ENCODE results near the gene AKT2.

Gene AKT2

DNA sequence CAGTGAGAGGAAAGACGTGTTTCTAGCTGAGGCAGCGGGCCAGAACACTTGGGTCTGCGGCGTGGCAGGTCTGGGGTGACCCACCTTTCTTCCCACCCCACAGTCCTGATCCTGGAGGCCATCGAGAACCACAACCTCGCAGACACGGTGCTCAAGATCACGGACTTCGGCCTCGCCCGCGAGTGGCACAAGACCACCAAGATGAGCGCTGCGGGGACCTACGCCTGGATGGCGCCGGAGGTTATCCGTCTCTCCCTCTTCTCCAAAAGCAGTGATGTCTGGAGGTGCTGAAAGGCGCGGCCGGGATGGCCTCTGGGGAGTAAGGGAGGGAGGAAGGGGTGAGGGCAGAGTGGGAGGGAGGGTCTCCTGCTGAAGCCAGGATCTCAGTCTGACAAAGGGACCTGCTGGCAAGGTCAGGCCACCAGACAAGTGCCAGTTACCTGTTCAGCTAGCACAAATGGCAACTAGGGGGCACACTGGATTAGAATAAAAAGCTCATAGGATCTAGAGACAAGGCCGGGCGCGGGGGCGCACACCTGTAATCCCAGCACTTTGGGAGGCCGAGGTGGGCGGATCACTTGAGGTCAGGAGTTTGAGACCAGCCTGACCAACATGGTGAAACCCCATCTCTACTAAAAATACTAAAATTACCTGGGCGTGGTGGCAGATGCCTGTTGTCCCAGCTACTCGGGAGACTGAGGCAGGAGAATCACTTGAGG lies 86.7 kb downstream of the AKT2 start:
- no peak for DNase-seq (ENCODE audit: low read depth)
- H3K4me3 ChIP-seq (ENCODE audit: low read length) = no peak overlapping the region
- TF ChIP-seq, protein P1, sequence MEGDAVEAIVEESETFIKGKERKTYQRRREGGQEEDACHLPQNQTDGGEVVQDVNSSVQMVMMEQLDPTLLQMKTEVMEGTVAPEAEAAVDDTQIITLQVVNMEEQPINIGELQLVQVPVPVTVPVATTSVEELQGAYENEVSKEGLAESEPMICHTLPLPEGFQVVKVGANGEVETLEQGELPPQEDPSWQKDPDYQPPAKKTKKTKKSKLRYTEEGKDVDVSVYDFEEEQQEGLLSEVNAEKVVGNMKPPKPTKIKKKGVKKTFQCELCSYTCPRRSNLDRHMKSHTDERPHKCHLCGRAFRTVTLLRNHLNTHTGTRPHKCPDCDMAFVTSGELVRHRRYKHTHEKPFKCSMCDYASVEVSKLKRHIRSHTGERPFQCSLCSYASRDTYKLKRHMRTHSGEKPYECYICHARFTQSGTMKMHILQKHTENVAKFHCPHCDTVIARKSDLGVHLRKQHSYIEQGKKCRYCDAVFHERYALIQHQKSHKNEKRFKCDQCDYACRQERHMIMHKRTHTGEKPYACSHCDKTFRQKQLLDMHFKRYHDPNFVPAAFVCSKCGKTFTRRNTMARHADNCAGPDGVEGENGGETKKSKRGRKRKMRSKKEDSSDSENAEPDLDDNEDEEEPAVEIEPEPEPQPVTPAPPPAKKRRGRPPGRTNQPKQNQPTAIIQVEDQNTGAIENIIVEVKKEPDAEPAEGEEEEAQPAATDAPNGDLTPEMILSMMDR (conservative IDR thresholded peaks at IDR 0.05; ENCODE audit: low read depth, low read length) = no peak

DNA sequence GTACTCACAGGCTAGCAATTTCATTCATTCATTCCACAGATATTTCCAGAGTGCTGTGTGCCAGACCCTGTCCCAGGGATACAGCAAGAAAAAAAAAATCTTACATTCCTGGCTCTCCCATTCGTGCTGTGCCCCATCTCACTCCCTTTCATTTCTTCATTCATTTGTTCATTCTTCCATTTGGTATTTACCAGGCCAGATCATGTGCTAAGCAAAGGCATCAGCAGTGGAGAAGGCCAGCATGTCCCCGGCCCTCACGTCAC lies 91.6 kb downstream of the AKT2 start:
- TF ChIP-seq, protein P1 (conservative IDR thresholded peaks at IDR 0.05; ENCODE audit: low read depth, low read length) = no peak
- DNase-seq (ENCODE audit: low read depth) = no peak
- no peak overlapping the region for H3K4me3 ChIP-seq (ENCODE audit: low read length)

DNA sequence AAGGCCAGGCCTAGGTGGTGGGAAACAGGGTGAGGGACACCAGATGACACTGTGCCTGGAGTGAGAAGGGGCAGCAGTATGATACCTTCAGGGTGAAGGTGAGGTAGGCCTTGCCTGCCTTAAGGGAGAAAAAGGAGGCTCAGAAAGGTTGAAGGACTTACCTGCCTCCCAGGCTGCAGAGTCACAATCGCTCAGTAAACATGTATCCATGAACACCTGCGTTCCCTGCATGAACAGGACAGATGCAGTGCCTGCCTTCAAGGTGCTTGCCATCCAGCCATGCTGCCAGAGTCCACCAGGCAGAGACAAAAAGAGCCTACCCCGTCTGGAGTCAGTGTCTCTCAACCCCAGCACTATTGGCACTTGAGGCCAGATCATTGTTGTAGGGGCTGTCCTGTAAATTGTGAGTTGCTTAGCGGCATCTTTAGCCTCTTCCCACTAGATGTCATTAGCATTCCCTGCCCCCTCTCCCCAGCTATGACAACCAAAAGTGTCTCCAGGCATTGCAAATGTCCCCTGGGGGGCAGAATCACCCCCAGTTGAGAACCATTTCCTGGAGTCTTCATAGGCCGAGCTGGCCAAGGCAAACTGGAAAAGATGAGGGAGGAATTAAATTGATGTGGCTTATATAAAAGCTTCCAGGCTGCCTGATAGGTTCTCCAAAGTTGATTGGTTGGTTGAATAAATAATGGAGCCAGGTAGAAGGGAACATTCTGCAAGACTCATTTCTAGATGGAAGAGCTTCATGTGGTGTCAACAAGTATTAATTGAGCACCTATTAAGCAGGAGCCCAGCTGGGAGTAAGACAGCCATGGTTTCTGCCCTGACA lies 92.2 kb downstream of the AKT2 start:
- DNase-seq (ENCODE audit: low read depth) = no peak
- H3K4me3 ChIP-seq (ENCODE audit: low read length) = no peak overlapping the region
- TF ChIP-seq, protein P1 (conservative IDR thresholded peaks at IDR 0.05; ENCODE audit: low read depth, low read length) = no peak

GRCh38 chr19:40191836-40192646 lies 93.1 kb downstream of the AKT2 start:
- TF ChIP-seq, protein P1 (conservative IDR thresholded peaks at IDR 0.05; ENCODE audit: low read depth, low read length) = no peak
- H3K4me3 ChIP-seq (ENCODE audit: low read length) = peak overlapping the region; percentile 52
- DNase-seq (ENCODE audit: low read depth) = no peak

- H3K4me3 ChIP-seq (ENCODE audit: low read length) = peak within 1 kb of the TSS; percentile 81
- no peak for DNase-seq (ENCODE audit: low read depth)
- TF ChIP-seq, protein P1 (conservative IDR thresholded peaks at IDR 0.05; ENCODE audit: low read depth, low read length) = no peak
Measured at GRCh38 chr19:40190891-40191835, 94.0 kb downstream of the AKT2 start, which contains the start of gene MAP3K10. MAP3K10 (plus strand) TSS chr19:40191426; CDS start chr19:40192032, 606 bp downstream.

- no peak overlapping the region for H3K4me3 ChIP-seq (ENCODE audit: low read length)
- TF ChIP-seq, protein P1 (conservative IDR thresholded peaks at IDR 0.05; ENCODE audit: low read depth, low read length) = no peak
- no peak for DNase-seq (ENCODE audit: low read depth)
Measured at GRCh38 chr19:40184273-40184672, 100.9 kb downstream of the AKT2 start.
